Mononuclear cell (primary cell): ENCODE results near the gene FADS2. TPM values are rescaled to one million over a fixed set of nuclear protein-coding genes. Genes with fewer than 3 reads are reported as not detected.
A peak's percentile ranks its signal among the peaks of the same experiment; 100 is the strongest.

Source experiments
- H3K27me3 ChIP-seq: 2 replicates; pipeline ENCODE4 v1.6.0; 2011; ENCODE audit warnings: low read length, control low read depth; ENCODE audit not compliant: insufficient read depth
- H3K4me1 ChIP-seq: 2 replicates; pipeline ENCODE4 v1.5.1; 2011; ENCODE audit warnings: mild to moderate bottlenecking, low read length, control low read depth; ENCODE audit not compliant: insufficient read depth
- H3K4me3 ChIP-seq: 2 replicates; pipeline ENCODE4 v1.5.1; 2011; ENCODE audit warnings: mild to moderate bottlenecking, low read length, moderate library complexity
- H3K9me3 ChIP-seq: 2 replicates; pipeline ENCODE4 v1.5.1; 2011; ENCODE audit warnings: low read depth, mild to moderate bottlenecking, control low read depth, low read length
- total RNA-seq: library from RNA; depleted of rRNA; stranded (reverse); fragments of >200 nt; gene quantifications from one replicate; pipeline ENCODE4 v1.2.3, GENCODE V29; 2012

FADS2 gene
- 12.8 TPM for total RNA-seq

- Histone ChIP-seq H3K4me3 (peak within 1 kb of the TSS; percentile 41), H3K9me3 (no peaks in the 10 kb centered on the region), H3K27me3 (peaks cover 5% of the 10 kb centered on the region), H3K4me1 (peaks cover 59% of the 10 kb centered on the region)
Observed at GRCh38 chr11:61827571-61828378, at the start of gene FADS2. Gene FADS2, plus strand, starts transcription at chr11:61828300. Its CDS starts 91 bp downstream, at chr11:61828391.

- H3K27me3 ChIP-seq = no peaks in the 10 kb centered on the region
- H3K4me3 ChIP-seq = no peak overlapping the region
- no peaks in the 10 kb centered on the region for H3K9me3 ChIP-seq
- H3K4me1 ChIP-seq = peaks cover 12% of the 10 kb centered on the region
Observed at GRCh38 chr11:61778357-61778886, 49.7 kb upstream of the FADS2 start.

GRCh38 chr11:61778920-61779650, 49.0 kb upstream of the FADS2 start:
- H3K9me3 ChIP-seq = no peaks in the 10 kb centered on the region
- H3K4me3 ChIP-seq = no peak overlapping the region
- H3K27me3 ChIP-seq = no peaks in the 10 kb centered on the region
- peaks cover 12% of the 10 kb centered on the region for H3K4me1 ChIP-seq

- Histone ChIP-seq H3K4me1 (peaks cover 12% of the 10 kb centered on the region), H3K9me3 (no peaks in the 10 kb centered on the region), H3K27me3 (no peaks in the 10 kb centered on the region), H3K4me3 (no peak overlapping the region)
Observed at GRCh38 chr11:61779666-61780525, 48.2 kb upstream of the FADS2 start.

GRCh38 chr11:61780581-61781162, 47.4 kb upstream of the FADS2 start:
- Histone ChIP-seq H3K9me3 (no peaks in the 10 kb centered on the region), H3K27me3 (no peaks in the 10 kb centered on the region), H3K4me3 (no peak overlapping the region), H3K4me1 (peaks cover 12% of the 10 kb centered on the region)

- Histone ChIP-seq H3K4me3 (no peak overlapping the region), H3K4me1 (peaks cover 12% of the 10 kb centered on the region), H3K27me3 (no peaks in the 10 kb centered on the region), H3K9me3 (no peaks in the 10 kb centered on the region)
Observed at GRCh38 chr11:61781585-61781984, 46.5 kb upstream of the FADS2 start.

- Histone ChIP-seq H3K9me3 (no peaks in the 10 kb centered on the region), H3K27me3 (no peaks in the 10 kb centered on the region), H3K4me1 (peaks cover 6% of the 10 kb centered on the region), H3K4me3 (no peak overlapping the region)
Observed at GRCh38 chr11:61782299-61782698, 45.8 kb upstream of the FADS2 start.

GRCh38 chr11:61782841-61783240, 45.3 kb upstream of the FADS2 start:
- Histone ChIP-seq H3K27me3 (no peaks in the 10 kb centered on the region), H3K4me3 (no peak overlapping the region), H3K9me3 (no peaks in the 10 kb centered on the region), H3K4me1 (peaks cover 2% of the 10 kb centered on the region)

GRCh38 chr11:61783717-61784505, 44.2 kb upstream of the FADS2 start:
- no peak overlapping the region for H3K4me3 ChIP-seq
- H3K27me3 ChIP-seq = no peaks in the 10 kb centered on the region
- no peaks in the 10 kb centered on the region for H3K9me3 ChIP-seq
- no peaks in the 10 kb centered on the region for H3K4me1 ChIP-seq

- Histone ChIP-seq H3K4me1 (no peaks in the 10 kb centered on the region), H3K27me3 (no peaks in the 10 kb centered on the region), H3K4me3 (no peak overlapping the region), H3K9me3 (no peaks in the 10 kb centered on the region)
Observed at GRCh38 chr11:61784506-61784805, 43.6 kb upstream of the FADS2 start.

GRCh38 chr11:61785837-61786402, 42.2 kb upstream of the FADS2 start:
- Histone ChIP-seq H3K4me1 (no peaks in the 10 kb centered on the region), H3K27me3 (no peaks in the 10 kb centered on the region), H3K9me3 (no peaks in the 10 kb centered on the region), H3K4me3 (no peak overlapping the region)

- H3K27me3 ChIP-seq = no peaks in the 10 kb centered on the region
- no peak overlapping the region for H3K4me3 ChIP-seq
- H3K4me1 ChIP-seq = peaks cover 13% of the 10 kb centered on the region
- no peaks in the 10 kb centered on the region for H3K9me3 ChIP-seq
Observed at GRCh38 chr11:61787928-61788491, 40.1 kb upstream of the FADS2 start.

GRCh38 chr11:61791737-61792309, 36.3 kb upstream of the FADS2 start:
- Histone ChIP-seq H3K4me3 (peak overlapping the region; percentile 65), H3K4me1 (peaks cover 23% of the 10 kb centered on the region), H3K27me3 (no peaks in the 10 kb centered on the region), H3K9me3 (no peaks in the 10 kb centered on the region)
